Neural cell (in vitro differentiated cells): ENCODE results near the gene STRA6.

Experiments
- CTCF ChIP-seq: fragments of 450-650 bp; IDR thresholded peaks from 2 replicates; pipeline ENCODE4 v1.5.1; 2014; ENCODE audit warnings: antibody characterized with exemption, mild to moderate bottlenecking, moderate library complexity; ENCODE audit not compliant: poor library complexity, severe bottlenecking
- EP300 ChIP-seq: fragments of 450-650 bp; conservative IDR thresholded peaks from 2 replicates; pipeline ENCODE4 v1.6.1; 2014; ENCODE audit warnings: antibody characterized with exemption, mild to moderate bottlenecking, moderate library complexity; ENCODE audit not compliant: poor library complexity, severe bottlenecking
- EZH2 ChIP-seq: fragments of 200-600, 300-800 bp; shearing (Covaris generic), sonication (generic); IDR thresholded peaks from 2 replicates; pipeline ENCODE4 v1.6.1; 2014; ENCODE audit warnings: antibody characterized with exemption, low read length, borderline replicate concordance, mild to moderate bottlenecking; ENCODE audit not compliant: insufficient read depth, poor library complexity, severe bottlenecking
- POLR2AphosphoS5 ChIP-seq: IDR thresholded peaks from 2 replicates; pipeline ENCODE4 v1.6.1; 2012
- RAD21 ChIP-seq: fragments of 450-650 bp; conservative IDR thresholded peaks from 2 replicates; pipeline ENCODE4 v1.6.1; 2014; ENCODE audit warnings: antibody characterized with exemption, mild to moderate bottlenecking, moderate library complexity
- REST ChIP-seq: IDR thresholded peaks from 2 replicates; pipeline ENCODE4 v1.6.1; 2012; ENCODE audit warnings: borderline replicate concordance
- SMC3 ChIP-seq: fragments of 450-650 bp; conservative IDR thresholded peaks from 2 replicates; pipeline ENCODE4 v1.6.1; 2014; ENCODE audit warnings: antibody characterized with exemption, mild to moderate bottlenecking, moderate library complexity; ENCODE audit not compliant: poor library complexity
- TAF1 ChIP-seq: IDR thresholded peaks from 2 replicates; pipeline ENCODE4 v1.6.1; 2012; ENCODE audit warnings: low read depth

DNA sequence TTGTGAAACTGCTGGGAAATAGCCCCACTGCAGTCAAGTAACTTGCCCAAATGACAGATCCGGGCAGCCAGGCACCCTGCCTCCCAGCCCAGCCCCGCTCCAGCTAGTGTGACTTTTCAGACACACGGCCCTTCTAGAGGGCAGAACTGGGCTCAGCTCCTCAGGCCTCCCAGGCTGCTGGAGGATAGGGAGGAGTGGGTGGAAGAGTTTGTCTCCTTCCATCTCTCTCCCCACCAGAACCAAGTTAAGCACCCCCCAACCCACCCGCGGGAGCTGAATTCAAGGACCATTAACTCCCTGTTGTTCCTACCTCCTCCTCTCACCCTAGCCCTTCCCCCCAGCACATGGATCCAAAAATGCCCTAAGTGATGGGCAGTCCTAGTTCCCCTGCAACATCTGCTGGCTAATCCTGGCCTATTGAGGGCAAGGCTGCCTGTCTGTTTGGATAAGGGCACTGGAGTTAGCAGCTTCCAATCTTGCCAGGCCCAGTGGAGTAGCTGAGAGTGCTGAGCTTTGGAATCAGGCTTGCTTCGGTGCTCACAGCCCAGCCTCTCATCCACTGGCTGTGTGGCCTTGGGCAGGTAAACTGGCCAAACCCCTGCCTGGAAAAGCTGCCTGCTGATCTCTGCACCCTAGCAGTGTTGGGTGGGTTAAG is 36.6 kb upstream of the STRA6 start:
- TF ChIP-seq CTCF (no peak), EZH2 (no peak), EP300 (no peak), POLR2AphosphoS5 (no peak), TAF1 (no peak), RAD21 (no peak), SMC3 (no peak), REST (no peak)
